GM12872 (cell line): ENCODE results near the gene OBP2A.

Experiments
- CTCF ChIP-seq: IDR thresholded peaks from 3 replicates; pipeline ENCODE4 v1.5.1; 2011; ENCODE audit warnings: low read depth, mild to moderate bottlenecking, low read length, moderate library complexity; ENCODE audit not compliant: insufficient read depth

Gene OBP2A

GRCh38 chr9:135547756-135548736 lies 2.1 kb downstream of the OBP2A start:
- no peak for TF ChIP-seq CTCF

DNA sequence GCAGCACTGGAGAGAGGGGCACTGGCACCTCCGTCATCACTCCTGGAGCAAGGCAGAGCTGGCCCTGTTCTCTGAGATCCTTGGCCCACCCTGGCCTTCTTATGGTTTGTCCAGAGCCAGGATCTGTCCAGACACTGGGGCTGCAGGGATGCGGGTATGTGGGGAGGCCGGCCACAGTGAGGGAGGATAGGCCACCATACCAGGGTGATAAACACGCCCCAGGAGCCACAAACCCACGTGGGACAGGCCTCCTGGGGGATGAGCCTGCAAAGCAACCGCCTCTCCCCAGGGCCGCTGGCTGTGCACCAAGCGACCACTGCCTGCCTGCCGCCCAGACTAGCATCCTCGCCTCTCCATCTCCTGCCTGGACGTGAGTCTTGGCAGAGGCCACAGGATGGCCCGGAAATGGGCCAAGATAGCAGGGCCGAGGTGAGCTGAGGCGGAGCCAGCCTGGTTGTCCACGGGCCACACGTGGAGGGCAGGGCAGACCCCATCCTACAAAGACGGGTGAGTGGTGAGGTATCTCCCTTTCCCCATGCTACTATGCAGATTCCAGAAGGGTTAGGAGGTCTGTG lies 4.5 kb downstream of the OBP2A start:
- no peak for TF ChIP-seq CTCF

- TF ChIP-seq CTCF, result no peak
Observed at GRCh38 chr9:135551031-135551430, 5.1 kb downstream of the OBP2A start.

GRCh38 chr9:135551456-135551855 lies 5.5 kb downstream of the OBP2A start:
- TF ChIP-seq CTCF, result no peak

- no peak for TF ChIP-seq CTCF
Observed at GRCh38 chr9:135552021-135552697, 6.2 kb downstream of the OBP2A start.

- no peak for TF ChIP-seq CTCF
Observed at GRCh38 chr9:135552698-135553171, 6.8 kb downstream of the OBP2A start.

GRCh38 chr9:135554718-135555117 lies 8.8 kb downstream of the OBP2A start:
- no peak for TF ChIP-seq CTCF
